Urinary bladder (tissue), 4 donors: ENCODE results near the gene ST8SIA3. TPM values are rescaled to one million over a fixed set of nuclear protein-coding genes. Genes with fewer than 3 reads are reported as not detected.

Source experiments
- DNase-seq: peaks from one replicate; pipeline ENCODE4 v3.0.0-alpha.2; 2015; ENCODE audit errors: extremely low spot score
- H3K27ac ChIP-seq: one replicate; pipeline ENCODE4 v1.5.1; 2013; ENCODE audit warnings: low read depth, mild to moderate bottlenecking, moderate library complexity
- H3K36me3 ChIP-seq: one replicate; pipeline ENCODE4 v1.6.1; 2013; ENCODE audit warnings: mild to moderate bottlenecking, moderate library complexity; ENCODE audit not compliant: insufficient read depth
- H3K4me1 ChIP-seq: one replicate; pipeline ENCODE4 v1.6.1; 2013; ENCODE audit warnings: mild to moderate bottlenecking, moderate library complexity; ENCODE audit not compliant: insufficient read depth
- H3K4me3 ChIP-seq: one replicate; pipeline ENCODE4 v1.5.1; 2013; ENCODE audit warnings: low read depth, low read length
- WGBS: extraction: QIAGEN DNeasy Blood & Tissue Kit; methylation state at CpG from one replicate; pipeline ENCODE4 v1.1.7; 2013; 5-methylcytosine and 5-hydroxymethylcytosine counted together
- polyA plus RNA-seq: library from polyadenylated mRNA; stranded (reverse); fragments of 200-250 nt; gene quantifications from one replicate; pipeline ENCODE4 v1.2.3, GENCODE V29; 2013
- total RNA-seq: library from RNA; depleted of rRNA; stranded (reverse); fragments of >200 nt; gene quantifications from one replicate; pipeline ENCODE4 v1.2.3, GENCODE V29; 2014
- donor health status: healthy with polysubstance abuse.
- donor health status: healthy.

ST8SIA3 gene
- total and polyA plus RNA-seq, 2 donors: 0.09 to 0.69 TPM

DNA sequence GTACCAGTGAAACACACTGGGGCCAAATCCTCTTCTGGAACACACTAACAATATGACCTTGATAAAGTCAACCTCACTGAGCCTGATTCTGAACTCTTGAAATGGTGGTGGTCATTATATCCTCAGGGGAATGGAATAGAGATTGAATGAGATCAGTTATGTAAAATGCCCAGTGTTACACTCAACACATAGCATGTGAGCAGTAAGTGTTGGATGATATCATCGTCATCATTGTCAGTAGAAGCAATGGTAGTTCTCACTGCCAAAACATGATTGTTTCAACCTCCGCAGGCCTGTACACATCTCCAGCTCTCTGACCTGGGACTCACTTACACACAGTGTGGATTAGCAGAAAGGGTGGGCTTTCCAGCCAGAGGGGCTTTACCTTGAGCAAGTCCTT is 5.5 kb upstream of the ST8SIA3 start:
- no peaks in the 10 kb centered on the region for H3K4me1 ChIP-seq
- DNase-seq: no peak
- H3K36me3 ChIP-seq: no peaks in the 10 kb centered on the region
- 90% methylated on average over 2 of the region's 2 CpGs for WGBS
- H3K27ac ChIP-seq: no peak overlapping the region
- no peak overlapping the region for H3K4me3 ChIP-seq

DNA sequence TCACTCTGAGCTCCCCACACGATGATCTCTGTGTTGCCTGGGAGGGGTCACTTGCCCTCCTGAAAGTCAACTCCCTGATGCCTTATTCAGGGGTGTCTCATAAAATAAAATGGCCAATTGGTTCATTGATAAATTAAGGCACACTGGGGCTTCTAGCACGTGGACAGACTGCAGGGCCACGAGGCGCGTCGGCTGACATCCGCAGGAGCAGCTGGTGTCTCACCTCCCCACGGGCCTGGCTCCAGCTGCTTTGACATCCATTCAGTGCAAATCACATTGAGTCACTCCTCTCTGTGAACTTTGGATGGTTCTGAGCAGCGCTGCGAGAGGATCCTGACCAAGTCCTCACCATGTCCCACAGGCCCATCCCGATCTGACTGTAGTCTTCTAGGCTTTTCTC is 4.6 kb upstream of the ST8SIA3 start:
- H3K4me3 ChIP-seq: no peak overlapping the region
- WGBS: 75% methylated on average over 11 of the region's 11 CpGs
- H3K4me1 ChIP-seq: no peaks in the 10 kb centered on the region
- no peak for DNase-seq
- H3K36me3 ChIP-seq: no peaks in the 10 kb centered on the region
- no peak overlapping the region for H3K27ac ChIP-seq

- Histone ChIP-seq H3K36me3 (no peaks in the 10 kb centered on the region), H3K4me1 (no peaks in the 10 kb centered on the region), H3K4me3 (no peak overlapping the region), H3K27ac (no peak overlapping the region)
- no peak for DNase-seq
- WGBS: under 1% methylated on average over 23 of the region's 23 CpGs
These were observed 392 bp downstream of the ST8SIA3 start for GRCh38 chr18:57352761-57353136.

GRCh38 chr18:57353137-57353939 is 981 bp downstream of the ST8SIA3 start:
- DNase-seq: no peak
- Histone ChIP-seq H3K27ac (no peak overlapping the region), H3K4me1 (no peaks in the 10 kb centered on the region), H3K4me3 (no peak overlapping the region), H3K36me3 (no peaks in the 10 kb centered on the region)
- WGBS: under 1% methylated on average over 61 of the region's 61 CpGs

- Histone ChIP-seq H3K27ac (no peak overlapping the region), H3K4me1 (no peaks in the 10 kb centered on the region), H3K4me3 (no peak overlapping the region), H3K36me3 (no peaks in the 10 kb centered on the region)
- no peak for DNase-seq
- 2% methylated on average over 37 of the region's 37 CpGs for WGBS
These were observed 1.6 kb downstream of the ST8SIA3 start for GRCh38 chr18:57353940-57354461.

DNA sequence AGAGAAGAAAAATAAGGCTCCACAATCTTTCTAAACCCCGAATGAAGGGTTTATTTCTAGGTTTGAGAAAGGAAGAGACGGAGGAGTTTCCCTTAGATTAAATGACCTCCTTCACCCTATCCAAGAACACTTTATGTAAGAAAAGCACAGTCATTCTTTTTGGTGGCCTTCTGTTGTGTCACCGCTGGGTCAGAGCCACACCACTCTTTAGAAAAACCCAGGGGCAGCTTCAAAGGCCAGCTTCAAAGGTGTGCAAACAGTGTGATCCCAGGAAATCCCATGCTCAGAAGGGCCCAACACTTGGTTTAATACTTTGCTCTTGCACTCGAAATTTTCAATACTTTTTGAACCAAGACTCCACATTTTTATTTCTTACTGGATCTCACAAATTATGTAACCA is 7.1 kb downstream of the ST8SIA3 start:
- WGBS: 59% methylated on average over 4 of the region's 4 CpGs
- no peak overlapping the region for H3K27ac ChIP-seq
- no peaks in the 10 kb centered on the region for H3K4me1 ChIP-seq
- no peak overlapping the region for H3K4me3 ChIP-seq
- DNase-seq: no peak
- no peaks in the 10 kb centered on the region for H3K36me3 ChIP-seq

DNA sequence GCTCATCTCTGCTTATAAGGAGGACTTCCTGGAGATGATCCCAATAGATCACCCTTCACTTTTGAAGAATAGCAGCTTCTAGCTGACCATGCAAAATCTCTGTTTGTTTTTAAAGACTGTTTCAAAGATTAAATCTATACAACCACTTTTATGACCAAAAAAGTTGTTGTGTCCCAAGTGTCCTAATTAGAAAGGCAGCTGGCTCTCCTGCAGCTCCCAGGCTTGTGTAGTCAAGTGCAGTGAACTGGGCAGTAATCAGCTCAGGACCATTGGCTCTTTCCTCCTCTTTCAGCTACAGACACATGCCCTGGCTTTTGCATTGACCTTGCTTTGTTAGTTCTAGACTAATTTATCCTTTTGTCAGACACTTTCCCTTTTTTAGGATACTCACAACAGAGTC is 10.4 kb downstream of the ST8SIA3 start:
- Histone ChIP-seq H3K4me1 (no peaks in the 10 kb centered on the region), H3K36me3 (no peaks in the 10 kb centered on the region), H3K4me3 (no peak overlapping the region), H3K27ac (no peak overlapping the region)
- no peak for DNase-seq

DNA sequence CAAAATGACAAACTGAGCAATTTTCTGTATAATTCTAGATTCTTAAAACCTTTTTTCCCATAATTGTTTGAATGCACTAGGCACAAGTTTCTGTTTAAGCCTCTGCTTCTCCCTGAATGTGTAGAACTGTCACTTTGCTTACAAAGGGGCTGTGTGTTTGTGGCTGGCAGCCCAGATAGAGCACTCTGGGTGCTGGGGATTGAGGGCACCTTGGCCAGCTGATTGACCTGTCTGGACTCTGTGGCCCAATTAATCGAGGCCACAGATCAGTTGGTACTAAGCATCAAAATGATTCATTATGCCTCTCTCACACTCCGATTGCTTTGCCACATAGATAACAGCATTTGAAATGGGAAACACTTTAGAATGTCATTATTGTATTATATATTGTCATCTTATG is 12.1 kb downstream of the ST8SIA3 start:
- Histone ChIP-seq H3K27ac (no peak overlapping the region), H3K4me1 (no peaks in the 10 kb centered on the region), H3K36me3 (no peaks in the 10 kb centered on the region), H3K4me3 (no peak overlapping the region)
- WGBS: 63% methylated on average over 2 of the region's 2 CpGs
- no peak for DNase-seq

DNA sequence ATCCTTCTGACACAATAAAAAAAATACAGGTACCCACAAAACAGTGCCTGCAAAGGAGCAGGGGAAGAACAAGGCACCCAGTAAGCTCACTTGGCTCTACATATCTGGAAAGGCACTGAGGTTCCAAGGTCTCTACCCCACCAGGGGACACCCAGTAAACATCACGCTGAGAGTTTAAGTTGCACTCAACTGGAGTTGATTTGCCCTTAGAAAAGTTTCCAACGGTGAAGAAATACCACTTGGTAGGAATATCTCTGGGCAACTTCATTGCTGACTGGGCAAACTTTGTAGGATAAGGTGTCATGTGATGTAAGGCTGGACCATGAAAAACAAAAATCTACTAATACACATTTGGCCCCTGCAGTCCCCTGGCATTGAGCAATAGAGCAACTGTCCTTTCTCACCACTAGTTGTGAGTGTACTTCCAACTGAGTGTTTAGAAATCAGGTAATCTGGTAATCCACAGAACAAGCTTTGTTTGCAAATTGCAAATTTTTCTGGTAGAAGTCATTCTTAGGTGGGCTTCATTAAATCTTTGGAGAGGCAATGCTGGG is 14.2 kb downstream of the ST8SIA3 start:
- no peaks in the 10 kb centered on the region for H3K4me1 ChIP-seq
- no peak overlapping the region for H3K27ac ChIP-seq
- H3K4me3 ChIP-seq: no peak overlapping the region
- no peaks in the 10 kb centered on the region for H3K36me3 ChIP-seq
- WGBS: 70% methylated on average over 2 of the region's 2 CpGs
- DNase-seq: no peak

- no peaks in the 10 kb centered on the region for H3K36me3 ChIP-seq
- no peaks in the 10 kb centered on the region for H3K4me1 ChIP-seq
- no peak overlapping the region for H3K27ac ChIP-seq
- DNase-seq: no peak
- H3K4me3 ChIP-seq: no peak overlapping the region
- WGBS: 90% methylated on average over 9 of the region's 9 CpGs
These were observed 20.1 kb downstream of the ST8SIA3 start for GRCh38 chr18:57372444-57372843.

DNA sequence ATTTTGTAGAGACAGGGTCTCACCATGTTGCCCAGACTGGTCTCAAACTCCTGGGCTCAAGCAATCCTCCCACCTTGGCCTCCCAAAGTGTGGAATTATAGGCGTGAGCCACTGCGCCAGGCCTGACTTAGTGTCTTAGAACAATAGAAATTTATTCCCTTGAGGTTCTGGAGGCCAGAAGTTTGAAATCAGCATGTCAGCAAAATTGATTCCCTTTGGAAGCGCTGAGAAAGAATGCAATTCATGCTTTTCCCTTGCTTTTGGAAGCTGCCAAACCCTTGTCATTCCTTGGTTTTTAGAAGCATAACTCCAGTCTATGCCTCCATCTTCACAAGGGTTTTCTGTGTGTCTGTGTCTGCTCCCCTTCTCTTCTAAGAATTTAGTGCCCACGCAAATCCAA is 20.7 kb downstream of the ST8SIA3 start:
- WGBS: 91% methylated on average over 4 of the region's 4 CpGs
- no peak overlapping the region for H3K4me3 ChIP-seq
- no peaks in the 10 kb centered on the region for H3K4me1 ChIP-seq
- H3K27ac ChIP-seq: no peak overlapping the region
- H3K36me3 ChIP-seq: no peaks in the 10 kb centered on the region
- no peak for DNase-seq

DNA sequence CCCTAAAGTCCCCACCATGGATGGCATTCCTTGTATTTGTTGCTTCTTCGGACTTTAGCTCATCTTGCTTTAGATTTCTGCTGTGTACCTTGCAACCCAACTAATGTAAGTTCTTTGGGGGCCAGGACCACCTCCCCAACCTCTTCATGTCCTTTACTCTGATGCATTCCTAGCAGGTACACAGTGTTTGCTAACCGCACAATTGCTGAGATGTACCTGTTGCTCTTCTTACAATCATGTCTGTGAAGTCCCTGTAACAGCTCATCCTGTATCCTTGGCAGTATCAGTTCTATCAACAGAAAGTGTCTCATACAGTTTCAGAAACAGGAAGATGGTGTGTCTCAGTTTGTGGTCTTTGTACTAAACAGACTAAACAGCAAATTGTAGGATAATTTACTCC is 24.1 kb downstream of the ST8SIA3 start:
- WGBS: 67% methylated on average over 2 of the region's 2 CpGs
- H3K4me1 ChIP-seq: no peaks in the 10 kb centered on the region
- no peak for DNase-seq
- H3K27ac ChIP-seq: no peak overlapping the region
- no peaks in the 10 kb centered on the region for H3K36me3 ChIP-seq
- H3K4me3 ChIP-seq: no peak overlapping the region

DNA sequence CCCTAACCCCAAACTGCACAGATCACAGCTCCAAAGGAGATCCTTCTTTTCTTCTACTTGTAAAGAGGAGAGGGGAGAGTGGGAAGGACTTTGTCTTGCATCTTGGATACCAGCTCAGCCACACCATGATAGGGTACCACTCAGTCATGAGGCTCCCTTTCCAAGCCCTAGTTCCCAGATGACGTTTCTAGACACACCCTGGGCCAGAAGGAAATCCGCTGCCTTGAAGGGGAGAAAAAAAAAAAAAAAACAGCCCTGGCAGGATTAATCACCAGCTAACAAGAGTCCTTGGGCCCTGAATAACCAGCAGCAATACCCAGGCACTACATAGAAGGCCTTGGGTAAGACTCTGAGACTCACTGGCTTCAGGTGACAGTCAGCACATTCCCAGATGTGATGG is 36.9 kb downstream of the ST8SIA3 start:
- H3K4me3 ChIP-seq: no peak overlapping the region
- no peaks in the 10 kb centered on the region for H3K4me1 ChIP-seq
- no peaks in the 10 kb centered on the region for H3K36me3 ChIP-seq
- H3K27ac ChIP-seq: no peak overlapping the region
- DNase-seq: no peak
- 49% methylated on average over 2 of the region's 2 CpGs for WGBS

- Histone ChIP-seq H3K27ac (no peak overlapping the region), H3K36me3 (no peaks in the 10 kb centered on the region), H3K4me1 (no peaks in the 10 kb centered on the region), H3K4me3 (no peak overlapping the region)
- 63% methylated on average over 3 of the region's 3 CpGs for WGBS
- DNase-seq: no peak
These were observed 37.7 kb downstream of the ST8SIA3 start for GRCh38 chr18:57390044-57390443.
